ENCODE measurements around the gene AAR2.
A peak's percentile ranks its signal among the peaks of the same experiment; 100 is the strongest.

AAR2 gene

GRCh38 chr20:36235892-36236785, at the start of gene AAR2:
Gene AAR2, plus strand, starts transcription at chr20:36236478. Its CDS starts 3,391 bp downstream, at chr20:36239869.
- peak; percentile 75 for DNase-seq (ENCODE audit: low spot score)

GRCh38 chr20:36193977-36194712, 42.1 kb upstream of the AAR2 start:
- no peak for DNase-seq (ENCODE audit: low spot score)

GRCh38 chr20:36196676-36197075, 39.6 kb upstream of the AAR2 start:
- DNase-seq (ENCODE audit: low spot score): no peak

- DNase-seq (ENCODE audit: low spot score): no peak
Measured at GRCh38 chr20:36197271-36197670, 39.0 kb upstream of the AAR2 start.

- DNase-seq (ENCODE audit: low spot score): peak; percentile 76
Measured at GRCh38 chr20:36199345-36200257, 36.7 kb upstream of the AAR2 start.

- no peak for DNase-seq (ENCODE audit: low spot score)
Measured at GRCh38 chr20:36200451-36200850, 35.8 kb upstream of the AAR2 start.

- no peak for DNase-seq (ENCODE audit: low spot score)
Measured at GRCh38 chr20:36201198-36201597, 35.1 kb upstream of the AAR2 start.

- DNase-seq (ENCODE audit: low spot score): peak; percentile 46
Measured at GRCh38 chr20:36202891-36203338, 33.4 kb upstream of the AAR2 start.

- DNase-seq (ENCODE audit: low spot score): no peak
Measured at GRCh38 chr20:36203861-36204260, 32.4 kb upstream of the AAR2 start.

- DNase-seq (ENCODE audit: low spot score): no peak
Measured at GRCh38 chr20:36205026-36205425, 31.3 kb upstream of the AAR2 start.

GRCh38 chr20:36206068-36206467, 30.2 kb upstream of the AAR2 start:
- DNase-seq (ENCODE audit: low spot score): no peak

- DNase-seq (ENCODE audit: low spot score): no peak
Measured at GRCh38 chr20:36206641-36207040, 29.6 kb upstream of the AAR2 start.

- DNase-seq (ENCODE audit: low spot score): no peak
Measured at GRCh38 chr20:36207602-36208001, 28.7 kb upstream of the AAR2 start.

GRCh38 chr20:36208257-36208656, 28.0 kb upstream of the AAR2 start:
- no peak for DNase-seq (ENCODE audit: low spot score)

- no peak for DNase-seq (ENCODE audit: low spot score)
Measured at GRCh38 chr20:36210436-36211021, 25.7 kb upstream of the AAR2 start.

GRCh38 chr20:36213362-36213761, 22.9 kb upstream of the AAR2 start:
- no peak for DNase-seq (ENCODE audit: low spot score)

- no peak for DNase-seq (ENCODE audit: low spot score)
Measured at GRCh38 chr20:36214684-36215256, 21.5 kb upstream of the AAR2 start.

GRCh38 chr20:36215778-36216177, 20.5 kb upstream of the AAR2 start:
- DNase-seq (ENCODE audit: low spot score): no peak

GRCh38 chr20:36216314-36217025, 19.8 kb upstream of the AAR2 start:
- no peak for DNase-seq (ENCODE audit: low spot score)

GRCh38 chr20:36217226-36217625, 19.1 kb upstream of the AAR2 start:
- no peak for DNase-seq (ENCODE audit: low spot score)
